ENCODE data around the gene MANF.

The MANF gene

GRCh38 chr3:51436998-51437639 lies 52.0 kb downstream of the MANF start:
- no peak for DNase-seq

Data from fibroblast of upper back skin (primary cell).